HG03108 (cell line): Measurements from ENCODE around the gene RRAD.
"Not testable (repeated sequence)": the region's sequence is repeated elsewhere in the genome, so short reads cannot be mapped to it uniquely, and the experiment has no call there.

Experiments
- ATAC-seq: cut with Tn5 transposase; IDR thresholded peaks from one replicate; pipeline ENCODE4 v1.9.1; 2021; ENCODE audit warnings: moderate library complexity; ENCODE audit not compliant: unreplicated experiment

Gene RRAD

DNA sequence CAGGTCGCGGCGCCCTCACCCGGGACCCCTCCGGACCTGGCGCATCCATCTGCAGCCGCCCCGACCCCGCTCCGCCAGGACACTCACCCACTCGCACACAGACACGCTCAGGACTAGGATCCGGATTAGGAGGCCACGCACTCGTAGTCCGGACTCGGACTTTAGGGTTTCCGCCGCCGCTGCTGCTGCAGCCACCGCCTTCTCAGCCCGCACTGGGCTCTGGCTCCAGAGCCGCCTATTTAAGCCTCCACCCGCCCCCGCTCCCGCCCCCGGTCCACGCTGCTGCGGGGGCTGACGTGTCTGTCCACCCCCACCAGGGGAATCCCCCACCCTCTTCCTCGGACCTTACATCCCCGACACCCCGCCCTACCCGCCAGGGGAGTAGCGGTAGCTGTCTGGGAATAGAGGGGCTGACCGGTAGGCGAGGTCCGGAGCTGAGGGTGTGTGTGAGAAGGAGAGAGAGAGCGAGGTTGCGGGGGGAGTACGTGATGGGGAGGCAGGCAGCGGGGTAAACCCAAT, at the start of gene RRAD:
TSS of gene RRAD (minus strand) at position 214 of the 519 bp plus-strand sequence. CDS start 356 bp downstream, outside the sequence.
- ATAC-seq = no peak

DNA sequence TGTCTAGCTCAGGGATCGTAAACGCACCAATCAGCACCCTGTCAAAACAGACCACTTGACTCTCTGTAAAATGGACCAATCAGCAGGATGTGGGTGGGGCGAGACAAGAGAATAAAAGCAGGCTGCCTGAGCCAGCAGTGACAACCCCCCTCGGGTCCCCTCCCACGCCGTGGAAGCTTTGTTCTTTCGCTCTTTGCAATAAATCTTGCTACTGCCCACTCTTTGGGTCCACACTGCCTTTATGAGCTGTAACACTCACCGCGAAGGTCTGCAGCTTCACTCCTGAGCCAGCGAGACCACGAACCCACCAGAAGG, 49.6 kb upstream of the RRAD start:
- not testable (repeated sequence) for ATAC-seq

- not testable (repeated sequence) for ATAC-seq
Observed at GRCh38 chr16:66974156-66974931, 49.0 kb upstream of the RRAD start.

GRCh38 chr16:66973716-66974115, 48.4 kb upstream of the RRAD start:
- no peak for ATAC-seq

DNA sequence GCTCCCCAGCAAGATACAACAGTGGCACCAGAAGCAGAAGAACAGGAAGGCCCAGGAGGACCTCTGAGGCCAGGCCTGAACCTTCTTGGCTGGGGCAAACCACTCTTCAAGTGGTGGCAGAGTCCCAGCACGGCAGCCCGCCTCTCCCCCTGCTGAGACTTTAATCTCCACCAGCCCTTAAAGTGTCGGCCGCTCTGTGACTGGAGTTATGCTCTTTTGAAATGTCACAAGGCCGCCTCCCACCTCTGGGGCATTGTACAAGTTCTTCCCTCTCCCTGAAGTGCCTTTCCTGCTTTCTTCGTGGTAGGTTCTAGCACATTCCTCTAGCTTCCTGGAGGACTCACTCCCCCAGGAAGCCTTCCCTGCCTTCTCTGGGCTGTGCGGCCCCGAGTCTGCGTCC, 47.6 kb upstream of the RRAD start:
- no peak for ATAC-seq

- ATAC-seq = no peak
Observed at GRCh38 chr16:66970775-66971720, 45.7 kb upstream of the RRAD start.

GRCh38 chr16:66968847-66969246, 43.5 kb upstream of the RRAD start:
- ATAC-seq = no peak

DNA sequence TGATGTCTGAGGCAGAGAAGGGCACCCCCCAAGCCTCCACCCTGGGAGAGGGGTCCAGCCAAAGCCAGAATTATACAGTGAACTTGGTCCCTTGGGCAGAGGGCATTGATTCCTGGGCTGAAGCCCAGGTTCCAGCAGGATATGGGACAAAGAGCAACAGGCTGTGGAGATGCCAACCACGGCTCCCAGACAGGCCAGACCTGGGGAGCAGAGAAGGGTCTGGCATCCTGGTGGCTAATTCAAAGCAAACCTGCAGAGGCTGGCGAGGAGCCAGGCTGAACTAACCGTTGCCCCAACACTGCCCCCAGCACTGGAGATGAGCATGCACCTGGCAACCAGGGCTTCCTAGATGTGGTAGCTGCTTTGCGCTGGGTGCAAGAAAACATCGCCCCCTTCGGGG, 38.7 kb upstream of the RRAD start:
- ATAC-seq = no peak

GRCh38 chr16:66961914-66962313, 36.6 kb upstream of the RRAD start:
- no peak for ATAC-seq

- peak; percentile 57 for ATAC-seq
Observed at GRCh38 chr16:66961065-66961744, 35.9 kb upstream of the RRAD start, which contains the start of gene CES3. TSS of gene CES3 (plus strand) at chr16:66961266. CDS start at chr16:66961308, 42 bp downstream.

GRCh38 chr16:66960270-66960669, 34.9 kb upstream of the RRAD start:
- no peak for ATAC-seq

- no peak for ATAC-seq
Observed at GRCh38 chr16:66959704-66960161, 34.4 kb upstream of the RRAD start.

- no peak for ATAC-seq
Observed at GRCh38 chr16:66958857-66959703, 33.7 kb upstream of the RRAD start.

DNA sequence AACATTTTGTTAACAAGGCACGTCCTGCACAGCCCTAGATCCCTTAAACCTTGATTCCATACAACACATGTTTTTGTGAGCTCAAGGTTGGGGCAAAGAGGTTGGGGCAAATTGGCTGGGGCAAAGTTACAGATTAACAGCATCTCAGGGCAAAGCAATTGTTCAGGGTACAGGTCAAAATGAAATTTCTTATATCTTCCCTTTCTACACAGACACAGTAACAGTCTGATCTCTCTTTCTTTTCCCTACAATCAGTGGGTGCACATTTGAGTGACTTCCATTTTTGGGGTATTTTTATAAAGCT, 30.8 kb upstream of the RRAD start:
- not testable (repeated sequence) for ATAC-seq

DNA sequence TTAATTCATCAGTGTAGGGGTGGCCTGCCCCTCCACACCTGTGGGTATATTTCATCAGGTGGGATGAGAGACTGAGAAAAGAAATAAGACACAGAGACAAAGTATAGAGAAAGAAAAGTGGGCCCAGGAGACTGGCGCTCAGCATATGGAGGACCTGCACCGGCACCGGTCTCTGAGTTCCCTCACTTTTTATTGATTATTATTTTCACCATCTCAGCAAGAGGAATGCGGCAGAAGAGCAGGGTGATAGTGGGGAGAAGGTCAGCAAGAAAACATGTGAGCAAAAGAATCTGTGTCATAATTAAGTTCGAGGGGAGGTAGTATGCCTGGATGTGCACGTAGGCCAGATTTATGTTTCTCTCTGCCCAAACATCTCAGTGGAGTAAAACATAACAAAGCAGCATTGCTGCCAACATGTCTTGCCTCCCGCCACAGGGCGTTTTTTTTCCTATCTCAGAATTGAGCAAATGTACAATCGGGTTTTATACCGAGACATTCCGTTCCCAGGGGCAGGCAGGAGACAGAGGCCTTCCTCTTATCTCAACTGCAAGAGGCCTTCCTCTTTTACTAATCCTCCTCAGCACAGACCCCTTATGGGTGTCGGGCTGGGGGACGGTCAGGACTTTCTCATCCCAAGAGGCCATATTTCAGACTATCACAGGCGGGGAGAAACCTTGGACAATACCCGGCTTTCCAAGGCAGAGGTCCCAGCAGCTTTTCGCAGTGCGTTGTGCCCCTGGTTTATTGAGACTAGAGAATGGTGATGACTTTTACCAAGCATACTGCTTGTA, 30.2 kb upstream of the RRAD start:
- ATAC-seq = not testable (repeated sequence)

DNA sequence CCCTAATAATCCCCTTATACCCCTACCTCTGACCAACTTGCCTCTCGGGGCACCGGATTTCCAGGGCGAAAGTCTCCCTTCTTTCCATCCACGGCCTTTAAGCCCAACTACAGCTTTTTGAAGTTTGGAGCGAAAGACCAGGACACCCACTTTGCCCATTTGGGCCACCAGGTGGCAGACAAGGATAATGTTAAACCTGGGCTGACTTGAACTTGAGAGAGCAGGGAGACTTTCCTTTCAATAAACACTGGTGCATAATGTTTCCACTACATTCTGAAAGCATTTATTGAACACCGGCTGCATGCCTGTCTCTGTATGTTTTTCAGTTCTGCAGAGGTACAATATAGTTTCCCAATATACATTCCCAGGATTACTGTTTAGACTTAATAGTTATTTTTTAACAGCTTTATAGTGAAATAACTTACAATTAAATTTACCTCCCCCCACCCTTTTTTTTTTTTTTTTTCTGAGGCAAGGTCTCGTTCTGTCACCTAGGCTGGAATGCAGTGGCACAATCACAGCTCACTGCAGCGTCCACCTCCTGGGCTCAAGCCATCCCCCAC, 28.8 kb upstream of the RRAD start:
- peak; percentile 52 for ATAC-seq

GRCh38 chr16:66953462-66954096, 28.2 kb upstream of the RRAD start:
- no peak for ATAC-seq

DNA sequence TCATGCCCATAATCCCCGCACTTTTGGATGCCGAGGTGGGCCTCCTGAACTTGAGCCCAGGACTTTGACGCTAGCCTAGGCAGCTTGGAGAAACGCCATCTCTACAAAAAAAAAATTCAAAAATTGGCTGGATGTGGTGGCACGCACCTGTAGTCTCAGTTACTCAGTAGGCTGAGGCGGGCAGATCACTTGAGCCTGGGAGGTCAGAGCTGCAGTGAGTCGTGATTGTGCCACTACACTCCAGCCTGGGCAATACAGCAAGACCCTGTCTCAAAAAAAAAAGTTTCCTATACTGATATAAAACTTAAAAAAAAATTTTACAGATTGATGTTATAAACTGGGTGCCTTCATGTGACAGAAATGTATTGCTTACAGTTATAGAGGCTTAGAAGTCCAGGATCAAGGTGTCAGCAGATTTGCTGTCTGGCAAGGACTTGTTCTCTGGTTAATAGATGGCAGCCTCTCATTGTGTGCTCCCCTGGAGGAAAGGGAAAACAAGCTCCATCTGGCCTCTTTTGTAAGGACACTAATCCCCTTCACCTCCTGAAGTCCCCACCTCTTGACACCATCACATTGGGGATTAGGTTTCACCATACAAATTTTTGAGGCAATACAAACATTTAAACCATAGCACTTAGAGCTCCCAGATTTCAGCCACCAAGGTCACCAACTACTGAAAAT, 27.2 kb upstream of the RRAD start:
- no peak for ATAC-seq
